HG03135 (cell line): Measurements from ENCODE around the gene PIK3C3.
A peak's percentile ranks its signal among the peaks of the same experiment; 100 is the strongest.
"Not testable (repeated sequence)": the region's sequence is repeated elsewhere in the genome, so short reads cannot be mapped to it uniquely, and the experiment has no call there.

Experiments used
- ATAC-seq: cut with Tn5 transposase; IDR thresholded peaks from one replicate; pipeline ENCODE4 v1.9.1; 2021; ENCODE audit warnings: mild to moderate bottlenecking, moderate library complexity; ENCODE audit not compliant: unreplicated experiment

The PIK3C3 gene

DNA sequence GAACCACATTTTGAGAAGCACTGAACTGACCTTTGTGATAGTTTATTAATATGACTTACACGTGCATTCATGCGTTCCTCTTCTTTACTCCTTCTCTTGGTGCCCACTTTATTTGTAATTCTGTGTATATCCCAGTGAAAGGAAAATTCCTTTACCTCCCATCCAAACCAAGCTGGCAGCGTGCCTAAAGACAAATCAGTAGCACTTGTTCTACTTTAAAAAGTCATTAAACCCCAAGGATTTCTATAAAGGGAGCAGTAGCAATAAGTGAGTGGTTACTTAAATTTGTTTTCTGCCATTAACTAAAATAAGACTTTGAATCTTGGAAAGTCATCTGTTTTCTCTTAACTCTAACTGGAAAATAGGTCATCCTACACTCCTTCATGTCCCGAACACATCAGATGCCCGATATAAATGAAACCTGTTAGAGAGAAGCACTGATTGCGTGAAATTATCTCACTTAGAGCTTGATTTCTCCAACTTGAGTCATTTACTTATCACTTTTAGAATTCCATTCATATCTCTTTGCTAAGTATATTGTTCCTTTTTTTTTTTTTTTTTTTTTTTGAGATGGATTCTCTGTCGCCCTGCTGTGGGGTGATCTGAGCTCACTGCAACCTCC, 10.7 kb downstream of the PIK3C3 start:
- ATAC-seq = no peak

GRCh38 chr18:41966943-41967342, 11.9 kb downstream of the PIK3C3 start:
- ATAC-seq = no peak

DNA sequence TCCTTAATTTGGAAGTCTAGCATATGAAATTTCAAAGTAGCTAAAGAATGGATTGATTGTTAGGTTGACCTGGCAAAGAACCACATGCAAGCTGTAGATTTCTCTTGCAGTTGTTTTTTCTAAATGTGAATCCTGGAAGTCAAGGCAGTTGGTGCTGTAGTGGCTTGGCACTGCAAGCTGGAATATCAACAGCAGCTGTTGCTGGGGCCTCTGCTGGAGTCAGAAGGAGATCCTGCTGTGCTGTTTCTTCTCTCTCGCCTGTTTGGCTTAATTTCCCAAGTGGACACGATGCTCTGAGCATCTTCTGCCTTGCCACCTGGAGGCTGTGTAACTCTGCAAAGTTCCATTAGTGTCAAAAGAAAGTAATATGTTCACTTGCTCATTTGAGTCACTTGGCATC, 12.6 kb downstream of the PIK3C3 start:
- no peak for ATAC-seq

DNA sequence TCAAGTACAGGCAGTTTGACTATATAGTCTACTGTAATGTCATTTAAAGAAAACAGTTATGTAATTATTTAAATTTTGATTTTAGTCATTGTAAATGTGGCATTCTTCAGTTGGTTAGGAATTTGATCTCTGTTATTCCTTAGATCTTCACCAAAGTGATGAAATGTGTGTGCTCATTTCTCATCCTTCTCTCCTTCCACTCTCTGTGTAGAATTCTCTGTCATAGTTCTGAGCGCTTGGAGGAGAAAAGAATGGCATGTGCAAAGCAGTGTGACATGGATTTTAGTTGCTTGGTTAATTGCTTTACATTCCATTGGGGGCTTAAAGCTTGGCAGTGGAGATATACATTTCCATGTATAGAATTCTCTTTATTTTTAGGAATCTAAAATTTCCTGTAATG, 14.8 kb downstream of the PIK3C3 start:
- ATAC-seq = no peak

DNA sequence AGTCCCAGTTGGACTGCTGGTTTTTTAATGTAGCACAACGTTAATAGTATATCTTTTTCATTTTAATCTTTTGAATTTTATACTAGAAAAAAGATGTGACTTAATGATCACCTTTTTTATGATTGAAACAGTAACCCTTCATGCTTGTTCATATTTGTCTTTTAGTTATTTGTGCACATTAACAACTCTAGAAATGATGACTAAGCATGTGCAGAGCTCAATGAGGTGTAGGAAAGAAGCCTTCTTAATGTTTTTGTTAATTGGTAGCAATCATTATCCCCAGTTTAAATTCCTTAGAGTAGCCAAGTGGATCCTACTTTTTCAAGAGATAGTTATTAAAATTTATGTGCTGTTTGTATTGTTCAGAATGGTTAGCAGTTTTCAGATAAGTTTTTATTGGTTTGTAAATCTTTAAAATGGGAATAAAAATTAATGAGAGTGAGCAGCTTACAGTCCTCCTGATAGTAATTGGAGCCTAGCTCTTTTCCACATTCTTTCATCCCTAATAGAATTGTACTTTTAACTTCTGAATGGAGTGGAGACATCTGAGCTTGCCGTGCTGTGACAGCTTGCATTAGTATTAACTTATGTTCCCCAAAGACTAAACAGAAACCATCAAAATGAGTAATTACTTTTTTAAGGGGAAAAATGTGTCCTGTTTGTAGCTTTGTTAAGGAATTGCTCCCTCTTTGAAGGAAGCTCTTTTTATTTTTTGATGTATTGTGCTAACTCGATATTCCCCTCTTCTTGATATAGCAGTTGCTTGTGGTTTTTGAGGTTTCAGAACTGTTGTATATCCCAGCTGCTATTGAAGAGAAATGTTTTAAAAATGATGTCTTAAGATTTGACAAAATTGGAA, 17.3 kb downstream of the PIK3C3 start:
- ATAC-seq = no peak

GRCh38 chr18:41973983-41974382, 18.9 kb downstream of the PIK3C3 start:
- ATAC-seq = peak; percentile 56

GRCh38 chr18:41974796-41975201, 19.8 kb downstream of the PIK3C3 start:
- ATAC-seq = no peak

GRCh38 chr18:41975284-41975683, 20.2 kb downstream of the PIK3C3 start:
- no peak for ATAC-seq

DNA sequence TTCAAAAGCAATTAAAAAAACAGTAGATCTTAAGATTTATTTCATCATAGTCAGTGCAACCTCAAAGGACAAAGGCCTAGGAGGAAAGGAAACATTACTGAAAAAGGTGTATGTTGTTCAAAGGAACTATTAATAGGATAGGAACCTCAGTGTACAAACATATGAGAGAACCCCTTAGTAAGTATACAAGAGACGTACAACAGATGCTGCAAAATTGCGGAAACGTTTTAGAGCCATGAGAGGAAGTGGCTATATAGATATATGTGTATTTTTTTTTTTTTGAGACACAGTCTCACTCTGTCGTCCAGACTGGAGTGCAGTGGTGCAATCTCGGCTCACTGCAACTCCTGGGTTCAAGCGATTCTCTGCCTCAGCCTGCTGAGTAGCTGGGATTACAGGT, 22.2 kb downstream of the PIK3C3 start:
- no peak for ATAC-seq

DNA sequence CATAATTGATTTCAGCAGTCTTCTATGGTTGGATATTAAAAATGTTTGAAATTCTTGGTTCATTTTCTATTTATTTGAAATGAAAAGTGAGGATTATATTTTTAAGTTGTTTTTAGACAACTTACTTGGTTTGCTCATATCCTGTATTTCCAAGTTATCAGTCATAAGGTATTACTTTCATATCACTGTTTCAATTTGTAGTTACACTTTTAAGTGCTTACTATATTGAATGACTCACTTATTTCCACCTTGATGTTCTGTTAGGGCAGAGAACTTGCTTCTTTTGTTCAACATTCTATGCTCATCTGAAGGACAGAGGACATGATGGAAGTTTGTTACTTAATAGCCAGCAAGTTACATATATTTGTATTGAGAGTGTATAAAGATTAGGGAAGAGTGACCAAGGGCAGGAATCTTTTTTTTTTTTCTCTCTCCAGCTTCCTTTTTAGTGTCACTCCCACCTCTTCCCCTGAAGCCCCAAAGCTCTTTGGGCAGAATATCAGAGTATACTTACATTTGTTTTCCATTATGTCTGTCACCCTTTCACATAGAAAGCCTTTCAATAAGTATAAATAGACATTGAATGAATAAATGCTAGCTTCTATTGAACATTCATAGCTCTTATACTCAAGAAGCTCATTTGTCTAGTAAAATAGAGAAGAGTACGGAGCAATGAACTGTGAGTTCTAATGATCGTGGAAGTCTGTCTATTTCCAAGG, 28.1 kb downstream of the PIK3C3 start:
- peak; percentile 86 for ATAC-seq

- no peak for ATAC-seq
Measured at GRCh38 chr18:41985914-41986313, 30.9 kb downstream of the PIK3C3 start.

GRCh38 chr18:41989508-41989907, 34.5 kb downstream of the PIK3C3 start:
- no peak for ATAC-seq

DNA sequence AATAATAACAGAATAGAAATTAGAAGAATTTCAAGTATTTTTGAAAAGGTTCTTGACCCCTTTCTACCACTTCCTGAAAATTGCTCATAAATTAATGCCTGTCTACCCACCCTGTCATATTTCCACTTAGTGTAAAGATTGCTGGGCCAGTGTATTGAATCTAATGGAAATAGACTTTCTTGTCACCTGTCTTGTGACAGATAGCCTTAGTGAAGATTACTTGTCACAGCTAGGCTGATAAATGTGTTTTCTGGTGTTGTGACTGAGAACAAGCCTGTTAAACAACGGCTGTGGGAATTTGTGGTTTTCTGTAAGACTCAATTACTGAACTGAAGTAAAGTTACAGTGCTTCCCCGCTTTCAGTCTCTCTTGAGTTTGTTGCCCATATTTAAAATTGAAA, 37.0 kb downstream of the PIK3C3 start:
- ATAC-seq = peak; percentile 67

GRCh38 chr18:41992703-41993102, 37.7 kb downstream of the PIK3C3 start:
- no peak for ATAC-seq

DNA sequence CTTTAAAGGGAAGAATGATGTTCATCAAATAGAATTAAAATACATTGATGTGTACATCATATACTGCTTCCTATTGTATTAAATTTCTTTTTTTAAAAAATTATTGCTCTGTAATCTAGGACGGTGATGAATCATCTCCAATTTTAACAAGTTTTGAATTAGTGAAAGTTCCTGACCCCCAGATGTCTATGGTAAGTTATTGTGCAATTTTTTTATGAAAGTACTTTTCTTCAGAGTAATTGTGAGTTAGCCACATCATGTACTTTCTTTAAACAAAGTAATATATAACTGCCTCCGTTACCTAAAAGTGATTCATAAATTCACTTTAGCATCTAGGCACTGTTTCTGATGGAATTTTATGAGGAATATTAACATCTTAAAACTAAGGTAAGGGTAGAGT, 38.1 kb downstream of the PIK3C3 start:
- ATAC-seq = no peak

GRCh38 chr18:41996020-41996419, 41.0 kb downstream of the PIK3C3 start:
- no peak for ATAC-seq

- ATAC-seq = no peak
Measured at GRCh38 chr18:41999751-42000150, 44.7 kb downstream of the PIK3C3 start.

GRCh38 chr18:42001801-42002200, 46.8 kb downstream of the PIK3C3 start:
- ATAC-seq = no peak

GRCh38 chr18:42004653-42005052, 49.6 kb downstream of the PIK3C3 start:
- ATAC-seq = no peak

DNA sequence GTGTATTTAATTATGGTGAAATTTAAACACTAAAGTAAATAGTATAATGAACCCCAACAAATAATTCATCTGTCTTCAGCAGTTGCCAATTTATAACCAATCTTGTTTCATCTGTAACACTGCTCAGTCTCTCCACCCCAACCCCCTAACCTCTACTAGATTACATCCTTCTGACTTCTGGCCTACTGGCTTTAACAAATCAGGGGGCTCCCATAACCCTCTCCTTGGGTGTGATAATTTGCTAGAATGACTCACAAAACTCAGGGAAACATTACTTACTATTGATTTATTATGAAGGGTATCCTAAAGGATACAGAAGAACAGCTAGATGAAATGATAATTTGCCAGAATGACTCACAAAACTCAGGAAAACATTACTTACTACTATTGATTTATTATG, 50.7 kb downstream of the PIK3C3 start:
- ATAC-seq = no peak

GRCh38 chr18:42009457-42009856, 54.4 kb downstream of the PIK3C3 start:
- not testable (repeated sequence) for ATAC-seq

DNA sequence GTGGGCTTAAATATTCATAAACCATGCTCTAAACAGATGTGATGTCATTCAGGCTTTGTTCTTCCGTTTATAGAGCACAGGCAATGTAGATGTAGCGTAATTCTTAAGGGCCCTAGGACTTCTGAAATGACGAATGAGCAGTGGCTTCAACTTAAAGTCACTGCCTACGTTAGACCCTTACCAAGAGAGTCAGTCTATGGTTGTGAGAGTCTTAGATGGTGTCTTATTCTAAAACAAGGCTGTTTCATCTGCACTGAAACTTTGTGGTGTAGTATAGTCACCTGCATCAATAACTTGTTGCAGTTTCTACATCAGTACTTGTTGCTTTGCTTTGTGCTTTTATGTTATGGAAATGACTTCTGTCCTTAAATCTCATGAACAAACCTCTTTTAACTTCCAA, 56.0 kb downstream of the PIK3C3 start:
- peak; percentile 99 for ATAC-seq
